GM18526 (cell line): ENCODE results near the gene PRPF4.
A peak's percentile ranks its signal among the peaks of the same experiment; 100 is the strongest.

Source experiments
- POLR2A ChIP-seq: IDR thresholded peaks from 3 replicates; pipeline ENCODE4 v1.6.1; 2011; ENCODE audit not compliant: insufficient read length; ENCODE audit errors: extremely low read depth

The PRPF4 gene

GRCh38 chr9:113328045-113328782 is 52.8 kb downstream of the PRPF4 start:
- TF ChIP-seq POLR2A: no peak

- TF ChIP-seq POLR2A: no peak
These were observed 56.3 kb downstream of the PRPF4 start for GRCh38 chr9:113331780-113332179.

- no peak for TF ChIP-seq POLR2A
These were observed 62.3 kb downstream of the PRPF4 start for GRCh38 chr9:113337714-113338113.

- peak; percentile 60 for TF ChIP-seq POLR2A
These were observed 64.7 kb downstream of the PRPF4 start, which contains the start of gene WDR31 for GRCh38 chr9:113340011-113340699. Gene WDR31, minus strand, starts transcription at chr9:113340275. Its CDS starts 8,253 bp downstream, at chr9:113332022.

GRCh38 chr9:113341712-113342410 is 66.4 kb downstream of the PRPF4 start:
- no peak for TF ChIP-seq POLR2A
